H9 (cell line): ENCODE results near the gene DNAL1. TPM values are rescaled to one million over a fixed set of nuclear protein-coding genes. Genes with fewer than 3 reads are reported as not detected.

Experiments used
- DNase-seq: peaks from one replicate; pipeline ENCODE4 v3.0.0-alpha.2; 2017
- H2AFZ ChIP-seq: one replicate; pipeline ENCODE4 v1.6.1; 2013; ENCODE audit warnings: mild to moderate bottlenecking, low read length, control low read depth, moderate library complexity
- H2AK5ac ChIP-seq: 2 replicates; pipeline ENCODE4 v1.6.1; 2013; ENCODE audit warnings: low read length, control low read depth, mixed read lengths; ENCODE audit not compliant: insufficient read length
- H2BK120ac ChIP-seq: one replicate; pipeline ENCODE4 v1.6.1; 2013; ENCODE audit warnings: low read depth, mild to moderate bottlenecking, low read length, control low read depth, inconsistent platforms; ENCODE audit not compliant: poor library complexity, severe bottlenecking
- H2BK12ac ChIP-seq: 2 replicates; pipeline ENCODE4 v1.6.1; 2013; ENCODE audit warnings: low read length, control low read depth, mixed read lengths, low read depth; ENCODE audit not compliant: insufficient read length
- H2BK15ac ChIP-seq: 2 replicates; pipeline ENCODE4 v1.6.1; 2013; ENCODE audit warnings: low read depth, low read length, control low read depth
- H2BK20ac ChIP-seq: one replicate; pipeline ENCODE4 v1.6.1; 2013; ENCODE audit warnings: low read depth, mild to moderate bottlenecking, low read length, control low read depth, inconsistent platforms; ENCODE audit not compliant: poor library complexity, severe bottlenecking
- H2BK5ac ChIP-seq: 2 replicates; pipeline ENCODE4 v1.6.1; 2013; ENCODE audit warnings: low read length, control low read depth, mixed read lengths; ENCODE audit not compliant: insufficient read length
- H3K14ac ChIP-seq: 2 replicates; pipeline ENCODE4 v1.6.1; 2013; ENCODE audit warnings: low read length, control low read depth; ENCODE audit not compliant: insufficient read depth
- H3K18ac ChIP-seq: 2 replicates; pipeline ENCODE4 v1.6.1; 2013; ENCODE audit warnings: low read depth, mild to moderate bottlenecking, mixed read lengths, low read length, control low read depth; ENCODE audit not compliant: insufficient read length
- H3K23ac ChIP-seq: 2 replicates; pipeline ENCODE4 v1.6.1; 2013; ENCODE audit warnings: low read length, control low read depth, mixed read lengths, low read depth; ENCODE audit not compliant: insufficient read length
- H3K23me2 ChIP-seq: 2 replicates; pipeline ENCODE4 v1.6.1; 2013; ENCODE audit warnings: low read depth, mild to moderate bottlenecking, mixed read lengths, low read length, control low read depth; ENCODE audit not compliant: insufficient read length, poor library complexity, severe bottlenecking
- H3K27ac ChIP-seq: 2 replicates; pipeline ENCODE4 v1.5.1; 2013; ENCODE audit warnings: low read length, control low read depth, mixed read lengths, low read depth; ENCODE audit not compliant: insufficient read length
- H3K27me3 ChIP-seq: 2 replicates; pipeline ENCODE4 v1.6.1; 2013; ENCODE audit warnings: low read length, control low read depth, inconsistent platforms; ENCODE audit not compliant: insufficient read depth
- H3K4ac ChIP-seq: 2 replicates; pipeline ENCODE4 v1.6.1; 2013; ENCODE audit warnings: low read depth, mild to moderate bottlenecking, control low read depth, inconsistent platforms, low read length, moderate library complexity
- H3K4me1 ChIP-seq: 2 replicates; pipeline ENCODE4 v1.6.1; 2013; ENCODE audit warnings: low read length, control low read depth, inconsistent platforms; ENCODE audit not compliant: insufficient read depth
- H3K4me2 ChIP-seq: 2 replicates; pipeline ENCODE4 v1.6.1; 2013; ENCODE audit warnings: low read length, control low read depth, mixed read lengths; ENCODE audit not compliant: insufficient read length, insufficient read depth
- H3K56ac ChIP-seq: 2 replicates; pipeline ENCODE4 v1.6.1; 2013; ENCODE audit warnings: low read depth, mild to moderate bottlenecking, mixed read lengths, low read length, control low read depth; ENCODE audit not compliant: insufficient read length
- H3K79me1 ChIP-seq: 2 replicates; pipeline ENCODE4 v1.6.1; 2013; ENCODE audit warnings: low read depth, mild to moderate bottlenecking, moderate library complexity, low read length, control low read depth, inconsistent platforms; ENCODE audit not compliant: insufficient read depth, poor library complexity, severe bottlenecking
- H3K79me2 ChIP-seq: 2 replicates; pipeline ENCODE4 v1.6.1; 2013; ENCODE audit warnings: low read length, control low read depth, inconsistent platforms; ENCODE audit not compliant: insufficient read depth
- H3K9ac ChIP-seq: 2 replicates; pipeline ENCODE4 v1.6.1; 2013; ENCODE audit warnings: low read length, control low read depth, mixed read lengths; ENCODE audit not compliant: insufficient read length; ENCODE audit errors: extremely low read depth
- H3K9me3 ChIP-seq: one replicate; pipeline ENCODE4 v1.6.1; 2013; ENCODE audit warnings: low read depth, low read length, inconsistent platforms; ENCODE audit not compliant: control insufficient read depth
- H3T11ph ChIP-seq: one replicate; pipeline ENCODE4 v1.6.1; 2013; ENCODE audit warnings: mild to moderate bottlenecking, low read length, control low read depth, inconsistent platforms
- H4K20me1 ChIP-seq: one replicate; pipeline ENCODE4 v1.6.1; 2013; ENCODE audit not compliant: control insufficient read depth, insufficient read length, insufficient read depth
- H4K5ac ChIP-seq: 2 replicates; pipeline ENCODE4 v1.6.1; 2013; ENCODE audit warnings: low read depth, mild to moderate bottlenecking, mixed read lengths, low read length, control low read depth; ENCODE audit not compliant: insufficient read length
- H4K8ac ChIP-seq: replicated peaks from 2 replicates; pipeline ENCODE4 v1.6.1; 2013; ENCODE audit warnings: low read length, control low read depth, mixed read lengths, low read depth; ENCODE audit not compliant: insufficient read length
- H4K91ac ChIP-seq: 2 replicates; pipeline ENCODE4 v1.6.1; 2013; ENCODE audit warnings: low read depth, mild to moderate bottlenecking, moderate library complexity, mixed read lengths, low read length, control low read depth; ENCODE audit not compliant: insufficient read length
- H3K27ac Mint-ChIP-seq, 3 experiments: 2 replicates in 2 of 3; 3 replicates in 1 of 3; pipeline ENCODE4 v1.8.0; 2020 to 2021; ENCODE audit warnings: mixed read lengths in 3 of 3, mild to moderate bottlenecking in 1 of 3, moderate library complexity in 1 of 3
- H3K27me3 Mint-ChIP-seq: 2 replicates; pipeline ENCODE4 v1.8.0; 2021; ENCODE audit warnings: low read depth, mild to moderate bottlenecking, moderate library complexity, mixed read lengths
- H3K36me3 Mint-ChIP-seq, 3 experiments: 2 replicates in 2 of 3; 3 replicates in 1 of 3; pipeline ENCODE4 v1.8.0; 2020 to 2021; ENCODE audit warnings: low read depth in 3 of 3, mixed read lengths in 3 of 3; ENCODE audit not compliant: insufficient read depth in 1 of 3
- H3K4me1 Mint-ChIP-seq, 2 experiments: 2 replicates each; pipeline ENCODE4 v1.8.0; 2020; ENCODE audit warnings: mixed read lengths in 2 of 2
- H3K4me3 Mint-ChIP-seq, 2 experiments: 2 replicates in 1 of 2; 3 replicates in 1 of 2; pipeline ENCODE4 v1.8.0; 2020 to 2021; ENCODE audit warnings: mild to moderate bottlenecking in 2 of 2, mixed read lengths in 2 of 2, moderate library complexity in 1 of 2
- H3K9me3 Mint-ChIP-seq, 2 experiments: 2 replicates in 1 of 2; 3 replicates in 1 of 2; pipeline ENCODE4 v1.8.0; 2020; ENCODE audit warnings: mild to moderate bottlenecking in 2 of 2, mixed read lengths in 2 of 2, moderate library complexity in 1 of 2
- WGBS: extraction: QIAGEN DNeasy Blood & Tissue Kit; methylation state at CpG from one replicate; pipeline ENCODE4 v1.1.7; 2013; ENCODE audit warnings: missing lambda C conversion rate, low lambda C conversion rate, mixed read lengths; ENCODE audit not compliant: insufficient read length; ENCODE audit errors: extremely low coverage; 5-methylcytosine and 5-hydroxymethylcytosine counted together
- total RNA-seq: library from RNA; stranded (reverse); gene quantifications from 2 replicates; pipeline ENCODE4 v1.2.1, GENCODE V29; 2021
- TF ChIP-seq, protein P1 (sequence below): fragments of 200-600 bp; sonication (generic); conservative IDR thresholded peaks from 3 replicates; pipeline ENCODE4 v1.8.0; 2021; ENCODE audit warnings: antibody characterized with exemption, mild to moderate bottlenecking

DNAL1 gene
- total RNA-seq, 1 experiment from 2014 or later: 17.7 TPM

DNA sequence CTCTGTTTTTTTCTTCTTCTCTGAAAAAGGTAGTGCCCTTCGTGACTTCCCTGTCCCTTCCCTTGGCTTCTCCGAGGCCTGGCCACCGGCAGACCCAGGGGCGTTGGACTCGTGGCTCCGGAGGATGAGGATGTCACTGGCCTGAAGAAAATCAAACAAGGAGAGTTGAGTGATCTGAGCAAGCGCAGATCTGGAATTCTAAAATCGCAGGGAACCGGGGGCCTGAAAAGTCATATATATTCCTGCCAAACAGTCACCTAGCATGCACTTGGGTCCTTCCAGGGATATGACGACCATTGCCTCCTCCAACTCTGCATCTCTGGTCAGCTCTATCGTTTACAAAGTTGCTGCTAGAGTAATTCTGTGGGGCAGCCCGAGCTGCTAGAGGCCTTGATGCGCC, 74.6 kb downstream of the DNAL1 start:
- Histone ChIP-seq H3K4me2 (peak overlapping the region; percentile 35), H3K23ac (no peak overlapping the region), H3K79me2 (no peaks in the 10 kb centered on the region), H4K20me1 (no peaks in the 10 kb centered on the region), H3K27ac (no peak overlapping the region), H2BK20ac (no peak overlapping the region), H3K18ac (peak overlapping the region; percentile 57), H2BK12ac (peak overlapping the region; percentile 25), H3K27me3 (no peaks in the 10 kb centered on the region), H3K79me1 (no peaks in the 10 kb centered on the region), H3K4ac (no peak overlapping the region), H4K91ac (no peak overlapping the region), H3T11ph (no peak overlapping the region), H3K56ac (no peak overlapping the region), H3K9me3 (no peaks in the 10 kb centered on the region), H2BK5ac (no peak overlapping the region), H3K9ac (no peak overlapping the region), H2AFZ (no peak overlapping the region), H2AK5ac (no peak overlapping the region), H3K4me1 (peaks cover 6% of the 10 kb centered on the region; the same call in 1 of the 2 replicates), H3K23me2 (peaks cover 10% of the 10 kb centered on the region), H4K8ac (no peak overlapping the region), H2BK15ac (no peak overlapping the region), H3K14ac (no peak overlapping the region), H2BK120ac (no peak overlapping the region), H4K5ac (no peak overlapping the region)
- peaks cover 60 to 66% of the 10 kb centered on the region in 2 experiments for H3K4me1 Mint-ChIP-seq
- H3K9me3 Mint-ChIP-seq: no peaks in the 10 kb centered on the region; a peak in 1 of 5 replicates
- H3K4me3 Mint-ChIP-seq: peak overlapping the region; percentile 43 to 92
- DNase-seq: no peak
- TF ChIP-seq, protein P1, sequence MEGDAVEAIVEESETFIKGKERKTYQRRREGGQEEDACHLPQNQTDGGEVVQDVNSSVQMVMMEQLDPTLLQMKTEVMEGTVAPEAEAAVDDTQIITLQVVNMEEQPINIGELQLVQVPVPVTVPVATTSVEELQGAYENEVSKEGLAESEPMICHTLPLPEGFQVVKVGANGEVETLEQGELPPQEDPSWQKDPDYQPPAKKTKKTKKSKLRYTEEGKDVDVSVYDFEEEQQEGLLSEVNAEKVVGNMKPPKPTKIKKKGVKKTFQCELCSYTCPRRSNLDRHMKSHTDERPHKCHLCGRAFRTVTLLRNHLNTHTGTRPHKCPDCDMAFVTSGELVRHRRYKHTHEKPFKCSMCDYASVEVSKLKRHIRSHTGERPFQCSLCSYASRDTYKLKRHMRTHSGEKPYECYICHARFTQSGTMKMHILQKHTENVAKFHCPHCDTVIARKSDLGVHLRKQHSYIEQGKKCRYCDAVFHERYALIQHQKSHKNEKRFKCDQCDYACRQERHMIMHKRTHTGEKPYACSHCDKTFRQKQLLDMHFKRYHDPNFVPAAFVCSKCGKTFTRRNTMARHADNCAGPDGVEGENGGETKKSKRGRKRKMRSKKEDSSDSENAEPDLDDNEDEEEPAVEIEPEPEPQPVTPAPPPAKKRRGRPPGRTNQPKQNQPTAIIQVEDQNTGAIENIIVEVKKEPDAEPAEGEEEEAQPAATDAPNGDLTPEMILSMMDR: no peak
- peaks cover 7% of the 10 kb centered on the region for H3K27me3 Mint-ChIP-seq
- peaks cover 3 to 17% (median 11%) of the 10 kb centered on the region in 3 experiments for H3K36me3 Mint-ChIP-seq
- H3K27ac Mint-ChIP-seq: peak overlapping the region; percentile 34 to 85 (median 82); a peak in 5 of 7 replicates
- WGBS: no CpG with 5 or more reads among the region's 13 CpGs
